Ectodermal cell (in vitro differentiated cells): Measurements from ENCODE around the gene CAV1.

Source experiments
- H3K27ac ChIP-seq: 2 replicates; pipeline ENCODE4 v1.7.0; 2013; ENCODE audit warnings: mild to moderate bottlenecking, low read depth, low read length; ENCODE audit not compliant: insufficient read depth, poor library complexity, severe bottlenecking
- H3K27me3 ChIP-seq: 2 replicates; pipeline ENCODE4 v1.7.0; 2013; ENCODE audit warnings: mild to moderate bottlenecking, low read length; ENCODE audit not compliant: insufficient read depth, control insufficient read depth, poor library complexity, severe bottlenecking
- H3K36me3 ChIP-seq: one replicate; pipeline ENCODE4 v1.7.0; 2013; ENCODE audit warnings: low read length; ENCODE audit not compliant: control insufficient read depth, insufficient read depth
- H3K4me1 ChIP-seq: one replicate; pipeline ENCODE4 v1.7.0; 2013; ENCODE audit warnings: low read length; ENCODE audit not compliant: control insufficient read depth, insufficient read depth
- H3K4me3 ChIP-seq: 2 replicates; pipeline ENCODE4 v1.7.0; 2013; ENCODE audit warnings: low read depth, low read length, control low read depth; ENCODE audit not compliant: insufficient read depth
- H3K9me3 ChIP-seq: 2 replicates; pipeline ENCODE4 v1.7.0; 2013; ENCODE audit warnings: mild to moderate bottlenecking, low read length, moderate library complexity; ENCODE audit not compliant: control insufficient read depth
- WGBS, 2 experiments: methylation state at CpG; one replicate each; pipeline ENCODE4 v1.1.7; 2013; ENCODE audit warnings: missing lambda C conversion rate in 2 of 2; 5-methylcytosine and 5-hydroxymethylcytosine counted together

The CAV1 gene

DNA sequence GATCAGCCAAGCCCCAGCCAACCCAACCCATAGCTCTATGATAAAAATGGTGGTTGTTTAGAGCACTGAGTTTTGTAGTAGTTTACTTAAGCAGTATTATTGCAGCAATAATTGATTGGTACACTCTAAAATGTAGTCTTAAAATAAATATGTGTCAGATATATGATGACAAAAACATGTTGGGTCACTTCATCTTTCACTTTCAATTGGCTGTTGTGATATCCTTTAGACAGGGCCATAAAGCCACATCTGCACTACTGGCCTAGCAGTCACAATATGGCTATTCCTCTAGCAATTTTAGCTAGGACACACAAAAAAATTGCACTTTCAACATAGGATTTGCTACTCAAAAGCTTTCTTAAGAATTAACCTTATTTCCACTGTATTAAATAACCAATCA lies 5.9 kb upstream of the CAV1 start:
- Histone ChIP-seq H3K27me3 (peaks cover 8% of the 10 kb centered on the region), H3K4me3 (no peak overlapping the region), H3K36me3 (no peaks in the 10 kb centered on the region), H3K27ac (no peak overlapping the region), H3K4me1 (no peaks in the 10 kb centered on the region), H3K9me3 (no peaks in the 10 kb centered on the region)

DNA sequence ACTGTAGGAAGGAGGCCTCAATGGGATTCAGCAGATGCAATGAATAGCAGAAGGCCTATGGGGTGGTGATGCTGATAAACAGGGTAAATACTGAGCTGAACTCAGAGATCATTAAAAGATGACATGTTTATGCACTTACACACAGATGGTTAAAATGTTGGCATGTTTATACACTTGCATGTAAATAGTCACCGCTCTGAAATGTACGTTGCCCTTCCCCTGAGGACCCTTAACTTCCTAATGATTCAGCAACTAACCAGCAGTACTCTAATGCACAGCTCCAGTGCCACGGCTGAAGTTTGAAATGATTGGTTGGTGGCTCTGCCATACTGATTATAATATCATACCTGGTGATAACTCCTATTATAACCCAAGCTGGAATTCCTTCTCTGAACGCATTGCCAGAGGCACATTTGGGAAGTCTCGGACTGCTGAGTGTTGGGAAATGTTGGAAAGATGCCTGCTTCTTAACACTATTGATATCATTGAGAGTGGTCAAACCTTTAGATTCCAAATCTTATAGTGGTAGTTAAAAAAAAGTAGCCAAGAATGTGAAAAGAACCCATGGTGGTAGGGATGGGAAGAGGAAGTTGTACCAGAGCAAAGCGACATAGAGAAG lies 3.7 kb upstream of the CAV1 start:
- Histone ChIP-seq H3K9me3 (no peaks in the 10 kb centered on the region), H3K4me1 (peaks cover 5% of the 10 kb centered on the region), H3K27me3 (peaks cover 30% of the 10 kb centered on the region), H3K27ac (no peak overlapping the region), H3K36me3 (no peaks in the 10 kb centered on the region), H3K4me3 (no peak overlapping the region)
- WGBS, 2 experiments = 97% methylated on average over 5 to 6 of the region's 6 CpGs

DNA sequence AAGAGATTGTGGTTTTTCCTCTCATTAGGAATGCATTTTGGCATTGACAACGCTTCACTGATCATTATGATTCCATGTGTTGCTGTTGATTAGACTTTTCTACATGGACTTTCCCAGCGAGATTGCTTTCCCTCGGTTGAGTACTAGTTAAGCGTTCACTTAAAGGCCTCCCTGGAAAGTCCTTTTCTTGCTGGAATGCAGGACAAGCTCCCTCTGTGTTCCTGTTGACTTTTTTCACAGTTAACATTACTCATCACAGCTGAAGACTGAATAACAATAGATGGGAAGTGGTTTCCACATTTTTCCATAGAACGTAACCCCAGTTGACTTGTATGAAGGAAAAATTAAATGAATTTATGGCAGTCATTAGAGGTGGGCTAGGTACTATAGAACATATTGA lies 2.6 kb upstream of the CAV1 start:
- Histone ChIP-seq H3K4me1 (peaks cover 5% of the 10 kb centered on the region), H3K27ac (no peak overlapping the region), H3K9me3 (no peaks in the 10 kb centered on the region), H3K4me3 (no peak overlapping the region), H3K27me3 (peaks cover 41% of the 10 kb centered on the region), H3K36me3 (no peaks in the 10 kb centered on the region)
- 10 to 17% methylated on average over 4 to 5 of the region's 5 CpGs for WGBS, 2 experiments

DNA sequence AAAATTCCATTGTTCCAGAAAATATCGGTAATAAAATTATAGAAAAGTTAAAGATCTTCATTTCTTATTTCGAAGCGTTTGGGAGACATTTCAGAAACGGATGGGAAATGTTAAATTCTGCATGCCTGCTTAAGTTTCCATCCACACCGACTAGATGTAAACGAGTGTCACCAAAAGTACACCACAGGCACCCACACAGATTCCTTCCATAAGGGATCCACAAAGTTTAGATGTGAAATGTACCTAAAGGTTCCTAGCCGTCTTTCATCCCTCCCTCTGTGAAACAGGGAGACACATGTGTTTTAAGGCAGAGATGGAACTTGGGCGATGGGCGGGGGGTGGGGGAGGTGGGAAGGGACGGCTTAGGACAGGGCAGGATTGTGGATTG lies 621 bp upstream of the CAV1 start:
- H3K36me3 ChIP-seq = no peaks in the 10 kb centered on the region
- peaks cover 53% of the 10 kb centered on the region for H3K27me3 ChIP-seq
- peaks cover 5% of the 10 kb centered on the region for H3K4me1 ChIP-seq
- H3K9me3 ChIP-seq = no peaks in the 10 kb centered on the region
- WGBS, 2 experiments = 0 to 18% methylated on average over 1 to 8 of the region's 10 CpGs
- H3K4me3 ChIP-seq = peak overlapping the region; percentile 47
- H3K27ac ChIP-seq = no peak overlapping the region

DNA sequence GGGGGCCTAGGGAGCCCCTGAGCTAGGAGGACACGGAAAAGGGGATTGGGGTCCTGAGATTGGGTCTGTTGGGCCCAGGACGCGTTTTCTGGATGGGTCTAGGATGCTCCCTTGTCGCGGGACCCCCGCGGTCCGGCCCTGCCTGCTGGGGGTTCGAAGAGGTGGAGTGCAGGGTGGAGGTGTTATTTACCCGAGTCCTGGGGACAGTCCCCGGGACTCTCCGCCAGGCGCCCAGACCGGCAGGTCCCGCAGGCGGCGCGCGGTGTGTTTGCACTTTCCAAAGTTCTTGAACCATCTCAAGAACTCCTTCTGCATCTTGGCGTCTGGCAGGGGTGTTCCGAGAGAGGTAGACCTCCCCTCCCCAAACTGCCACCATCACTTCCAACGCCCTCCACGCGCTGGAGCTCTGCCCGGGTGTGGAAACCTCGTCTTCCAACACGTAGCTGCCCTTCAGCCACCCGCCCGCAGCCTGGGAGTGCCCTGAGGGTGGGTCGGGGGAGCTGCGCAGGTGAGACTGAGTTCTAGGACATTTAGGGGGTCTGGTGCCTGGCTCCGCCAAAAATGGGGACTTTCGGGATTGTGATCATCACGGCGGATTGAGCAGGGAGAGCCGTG lies 569 bp downstream of the CAV1 start:
- H3K9me3 ChIP-seq = no peaks in the 10 kb centered on the region
- 1% methylated on average over 36 of the region's 36 CpGs for WGBS, 2 experiments
- no peak overlapping the region for H3K27ac ChIP-seq
- H3K27me3 ChIP-seq = peaks cover 53% of the 10 kb centered on the region
- H3K4me3 ChIP-seq = peak overlapping the region; percentile 47
- H3K4me1 ChIP-seq = peaks cover 5% of the 10 kb centered on the region
- H3K36me3 ChIP-seq = no peaks in the 10 kb centered on the region

DNA sequence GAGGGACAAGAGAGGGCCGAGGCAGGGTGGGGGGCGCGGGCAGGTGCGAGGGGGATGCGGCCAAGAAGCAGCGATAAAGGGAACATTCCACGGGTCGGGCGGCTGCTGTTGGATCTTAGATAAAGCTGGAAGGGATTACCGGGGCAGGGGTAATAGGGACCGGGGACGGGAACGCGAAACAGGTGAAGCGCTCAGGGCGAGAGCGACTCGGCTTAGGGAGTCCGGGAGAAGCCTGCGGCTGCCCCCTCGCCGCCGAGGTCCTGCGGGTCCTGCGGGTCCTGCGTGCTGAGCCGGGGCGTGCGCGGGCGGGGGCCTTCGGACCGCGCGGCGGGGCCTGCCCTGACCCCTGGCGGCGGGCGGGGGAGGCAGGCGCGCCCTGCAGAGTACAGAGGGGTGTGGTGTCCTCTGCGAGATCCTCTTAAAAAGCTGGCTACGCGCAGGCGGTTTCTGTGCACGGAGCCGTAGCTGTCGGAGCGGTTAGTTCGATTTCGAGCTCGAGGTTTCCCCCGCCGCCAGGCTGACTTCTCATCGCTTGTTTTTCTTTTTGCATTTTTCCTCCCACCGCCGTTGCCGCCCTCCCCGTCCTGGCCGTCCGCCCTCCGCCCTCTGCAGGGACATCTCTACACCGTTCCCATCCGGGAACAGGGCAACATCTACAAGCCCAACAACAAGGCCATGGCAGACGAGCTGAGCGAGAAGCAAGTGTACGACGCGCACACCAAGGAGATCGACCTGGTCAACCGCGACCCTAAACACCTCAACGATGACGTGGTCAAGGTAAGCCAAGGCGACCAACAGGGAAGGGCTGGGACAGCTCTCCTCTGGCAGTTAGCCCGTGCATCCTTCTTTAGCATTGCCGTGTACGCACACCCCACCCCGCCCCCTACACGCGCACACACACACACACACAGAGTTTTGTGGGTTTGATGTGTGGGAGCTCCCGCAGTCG lies 1.4 kb downstream of the CAV1 start:
- Histone ChIP-seq H3K27me3 (peaks cover 53% of the 10 kb centered on the region), H3K36me3 (no peaks in the 10 kb centered on the region), H3K4me1 (peaks cover 5% of the 10 kb centered on the region), H3K27ac (no peak overlapping the region), H3K9me3 (no peaks in the 10 kb centered on the region), H3K4me3 (peak overlapping the region; percentile 47)
- WGBS, 2 experiments = 0 to 1% methylated on average over 76 to 83 of the region's 83 CpGs

DNA sequence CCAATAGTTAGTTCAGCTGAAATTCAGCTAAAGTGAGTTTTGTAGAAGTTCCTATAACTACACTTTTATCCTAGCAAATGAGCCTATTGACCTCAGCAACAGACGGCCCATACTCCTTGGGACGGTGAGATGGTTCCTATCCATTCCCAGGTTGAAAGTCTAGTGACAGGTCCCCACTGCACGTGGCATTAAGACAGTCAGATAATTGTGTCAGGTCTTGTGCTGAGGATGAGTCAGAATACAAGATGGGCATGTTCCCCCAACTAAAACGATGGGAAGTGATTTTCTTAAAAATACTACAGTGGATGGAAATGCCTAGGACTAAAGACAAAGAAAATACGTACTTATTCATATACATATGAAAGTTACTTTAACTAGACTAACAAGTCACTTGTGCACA lies 2.1 kb downstream of the CAV1 start:
- Histone ChIP-seq H3K9me3 (no peaks in the 10 kb centered on the region), H3K27ac (no peak overlapping the region), H3K4me1 (peaks cover 5% of the 10 kb centered on the region), H3K36me3 (no peaks in the 10 kb centered on the region), H3K4me3 (peak overlapping the region; percentile 47), H3K27me3 (peaks cover 53% of the 10 kb centered on the region)
- WGBS, 2 experiments = 51 to 52% methylated on average over 4 to 5 of the region's 5 CpGs

DNA sequence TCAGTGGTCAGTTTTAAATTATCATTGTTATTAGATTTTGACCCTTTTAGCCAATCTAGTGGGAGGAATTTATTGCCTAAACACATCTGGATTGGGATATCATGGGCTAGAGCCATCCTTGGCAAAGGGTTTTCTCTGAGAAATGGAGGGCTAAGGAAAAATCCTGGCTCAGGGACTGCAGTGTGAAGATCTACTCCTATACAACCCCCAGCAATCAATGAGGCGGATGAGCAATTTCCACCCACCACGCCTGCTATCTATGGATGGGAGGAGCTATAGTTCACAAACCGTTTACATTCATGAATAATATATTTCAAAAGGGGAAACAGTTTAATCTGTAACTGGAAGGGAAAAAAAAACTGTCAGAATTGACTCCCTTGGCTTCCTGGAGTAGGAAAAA lies 2.7 kb downstream of the CAV1 start:
- WGBS, 2 experiments = 100% methylated on average over 2 of the region's 3 CpGs; no CpG with 5 or more reads in 1 of the 2 experiments
- H3K9me3 ChIP-seq = no peaks in the 10 kb centered on the region
- H3K36me3 ChIP-seq = no peaks in the 10 kb centered on the region
- peaks cover 5% of the 10 kb centered on the region for H3K4me1 ChIP-seq
- no peak overlapping the region for H3K4me3 ChIP-seq
- H3K27me3 ChIP-seq = peaks cover 53% of the 10 kb centered on the region
- no peak overlapping the region for H3K27ac ChIP-seq

DNA sequence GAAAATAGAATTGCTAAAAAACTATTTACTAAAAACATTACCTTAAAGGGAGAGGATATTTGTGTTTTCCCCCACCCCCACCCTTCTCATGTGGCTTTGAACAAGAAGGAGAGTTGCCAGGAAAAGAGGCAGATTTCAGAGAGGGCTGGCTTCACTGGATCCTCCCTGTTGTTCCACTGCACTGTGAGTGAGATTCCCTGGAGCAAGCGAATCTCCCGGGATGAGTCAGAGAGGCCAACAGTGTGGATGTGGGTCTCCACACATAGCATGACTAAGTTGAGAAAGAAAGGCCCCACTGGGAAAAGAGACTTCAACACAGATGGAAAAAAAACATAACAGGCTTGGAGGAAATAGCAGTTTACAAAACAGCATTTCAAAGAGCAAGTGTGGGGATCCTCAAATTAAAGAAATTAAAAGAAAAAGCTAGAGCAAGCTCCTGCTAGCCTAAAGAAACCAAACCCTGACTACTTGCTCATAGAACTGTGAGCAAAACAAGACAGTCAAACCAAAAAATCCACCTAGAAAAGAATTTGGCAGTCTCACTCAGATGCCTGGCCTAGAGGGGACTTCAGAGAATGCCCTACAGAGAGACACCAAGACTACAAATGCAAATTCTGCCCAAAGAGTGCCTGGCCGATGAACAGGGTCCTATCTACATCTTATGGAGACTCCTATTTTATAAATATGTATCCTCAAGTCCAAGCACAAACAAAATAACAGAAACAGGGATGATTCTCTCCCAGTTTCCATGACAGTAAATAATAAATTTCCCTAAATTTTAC lies 3.4 kb downstream of the CAV1 start:
- H3K4me1 ChIP-seq = peaks cover 5% of the 10 kb centered on the region
- H3K4me3 ChIP-seq = no peak overlapping the region
- peaks cover 52% of the 10 kb centered on the region for H3K27me3 ChIP-seq
- no peak overlapping the region for H3K27ac ChIP-seq
- WGBS, 2 experiments = 52 to 59% methylated on average over 3 of the region's 3 CpGs
- no peaks in the 10 kb centered on the region for H3K9me3 ChIP-seq
- H3K36me3 ChIP-seq = no peaks in the 10 kb centered on the region
